Colonic mucosa (tissue), 4 donors: ENCODE results near the gene ABHD8. TPM values are rescaled to one million over a fixed set of nuclear protein-coding genes. Genes with fewer than 3 reads are reported as not detected.

Experiments
- DNase-seq: peaks from one replicate; pipeline ENCODE4 v3.0.0-alpha.2; 2020
- H3K27ac ChIP-seq: fragments of 200-600 bp; one replicate; pipeline ENCODE4 v1.8.0; 2021
- H3K27me3 ChIP-seq: fragments of 200-600 bp; one replicate; pipeline ENCODE4 v1.8.0; 2021
- H3K36me3 ChIP-seq: fragments of 200-600 bp; one replicate; pipeline ENCODE4 v1.8.0; 2021
- H3K4me1 ChIP-seq: fragments of 200-600 bp; one replicate; pipeline ENCODE4 v1.8.0; 2021; ENCODE audit warnings: mild to moderate bottlenecking
- H3K4me3 ChIP-seq: fragments of 200-600 bp; one replicate; pipeline ENCODE4 v1.8.0; 2021
- H3K9ac ChIP-seq, 2 donors: one replicate each; pipeline ENCODE4 v1.7.0; 2013; ENCODE audit warnings: control low read depth in 2 of 2, low read depth in 2 of 2, low read length in 2 of 2
- H3K9me3 ChIP-seq: fragments of 200-600 bp; one replicate; pipeline ENCODE4 v1.8.0; 2021
- intact Hi-C: fragments of 100-400 bp; cut with DNase I; formaldehyde crosslinking; loops from one replicate; pipeline ENCODE4 v1.14.1; 2022
- total RNA-seq, 2 donors: library from RNA; stranded (reverse); fragmentation: NEBNext Ultra II Directional in 1 of 2; extraction: Animal tissue kit (Norgen Biotek cat#: 25700) in 1 of 2; gene quantifications; one replicate each; pipeline ENCODE4 v1.2.1, GENCODE V29; 2021
- TF ChIP-seq, protein P1 (sequence below): fragments of 200-600 bp; IDR thresholded peaks from one replicate; pipeline ENCODE4 v1.8.0; 2022; ENCODE audit warnings: antibody characterized with exemption, mild to moderate bottlenecking
- donor health status: healthy.
- donor health status: DM: no; HTN: no; CAD: no.
- donor health status: DM: no; HTN: no; CAD: no.

ABHD8 gene
- total RNA-seq, 2 donors from 2014 or later: 4.3 to 5.2 TPM

DNA sequence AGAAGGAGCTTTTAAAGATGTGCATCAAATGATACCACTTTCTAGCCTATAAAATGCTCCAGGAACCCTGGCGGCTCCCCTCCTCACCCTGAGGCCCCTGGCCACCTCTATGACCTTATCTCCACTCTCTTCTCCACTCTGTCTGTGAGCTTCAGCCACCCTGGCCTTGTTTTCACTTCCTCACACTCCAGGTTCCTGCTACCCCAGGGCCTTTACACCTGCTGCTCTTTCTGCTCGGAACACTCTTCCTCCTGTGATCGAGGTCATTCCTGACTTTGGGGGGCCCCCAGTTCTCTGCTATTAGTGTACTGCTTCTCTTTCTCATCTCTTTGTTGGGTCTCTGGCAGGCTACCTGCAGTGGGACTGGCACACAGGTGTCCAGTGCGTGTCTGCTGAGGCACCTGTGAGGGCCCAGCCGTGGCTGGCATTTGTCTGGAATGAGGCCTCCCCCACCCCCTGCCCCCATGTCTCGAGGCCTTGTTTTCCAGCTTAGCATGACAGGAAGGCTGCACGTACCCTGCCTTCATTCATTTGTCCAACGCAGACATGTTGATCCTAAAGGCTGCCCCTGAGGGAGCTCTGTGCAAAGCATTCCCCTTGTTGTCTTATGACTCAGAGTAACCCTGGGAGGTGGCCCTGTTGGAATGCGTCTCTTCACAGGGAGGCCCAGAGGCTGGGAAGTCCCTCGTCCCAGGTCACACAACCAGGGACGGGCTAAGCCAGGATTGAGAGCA, 8.4 kb upstream of the ABHD8 start:
- H3K4me3 ChIP-seq: no peak overlapping the region
- intact Hi-C loops: no loop called here
- H3K36me3 ChIP-seq: peaks cover 4% of the 10 kb centered on the region
- peaks cover 9% of the 10 kb centered on the region for H3K4me1 ChIP-seq
- TF ChIP-seq, protein P1, sequence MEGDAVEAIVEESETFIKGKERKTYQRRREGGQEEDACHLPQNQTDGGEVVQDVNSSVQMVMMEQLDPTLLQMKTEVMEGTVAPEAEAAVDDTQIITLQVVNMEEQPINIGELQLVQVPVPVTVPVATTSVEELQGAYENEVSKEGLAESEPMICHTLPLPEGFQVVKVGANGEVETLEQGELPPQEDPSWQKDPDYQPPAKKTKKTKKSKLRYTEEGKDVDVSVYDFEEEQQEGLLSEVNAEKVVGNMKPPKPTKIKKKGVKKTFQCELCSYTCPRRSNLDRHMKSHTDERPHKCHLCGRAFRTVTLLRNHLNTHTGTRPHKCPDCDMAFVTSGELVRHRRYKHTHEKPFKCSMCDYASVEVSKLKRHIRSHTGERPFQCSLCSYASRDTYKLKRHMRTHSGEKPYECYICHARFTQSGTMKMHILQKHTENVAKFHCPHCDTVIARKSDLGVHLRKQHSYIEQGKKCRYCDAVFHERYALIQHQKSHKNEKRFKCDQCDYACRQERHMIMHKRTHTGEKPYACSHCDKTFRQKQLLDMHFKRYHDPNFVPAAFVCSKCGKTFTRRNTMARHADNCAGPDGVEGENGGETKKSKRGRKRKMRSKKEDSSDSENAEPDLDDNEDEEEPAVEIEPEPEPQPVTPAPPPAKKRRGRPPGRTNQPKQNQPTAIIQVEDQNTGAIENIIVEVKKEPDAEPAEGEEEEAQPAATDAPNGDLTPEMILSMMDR: no peak
- DNase-seq: no peak
- no peaks in the 10 kb centered on the region for H3K27me3 ChIP-seq
- no peak overlapping the region for H3K9ac ChIP-seq
- H3K9me3 ChIP-seq: no peaks in the 10 kb centered on the region
- H3K27ac ChIP-seq: no peak overlapping the region

DNA sequence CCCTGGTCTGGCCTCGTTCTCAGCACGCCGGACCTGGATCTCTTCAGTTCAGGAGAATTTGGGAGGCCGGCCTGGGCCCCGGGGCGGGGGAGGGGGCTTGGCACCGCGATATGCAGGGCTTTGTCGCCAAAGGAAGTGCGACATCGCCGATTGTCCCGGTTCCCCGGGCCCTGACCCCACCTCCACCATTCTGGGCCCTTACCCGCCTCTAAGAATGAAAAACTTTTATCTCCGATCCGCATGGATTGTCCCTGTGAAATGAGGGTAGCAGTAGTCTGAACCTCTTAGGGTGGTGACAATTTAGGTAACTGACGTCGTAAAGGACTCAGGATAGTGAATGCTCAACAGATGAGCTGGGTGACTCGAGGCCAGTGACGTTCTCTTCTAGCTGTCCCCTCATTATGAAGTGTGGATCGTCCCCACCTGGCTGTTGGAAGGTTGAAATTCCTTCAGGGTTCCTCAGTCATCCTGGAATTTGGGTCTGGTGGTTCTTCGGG, 6.8 kb upstream of the ABHD8 start:
- Histone ChIP-seq H3K27me3 (no peaks in the 10 kb centered on the region), H3K9ac (peak overlapping the region; percentile 73 to 94), H3K4me3 (peak overlapping the region; percentile 74), H3K27ac (peak overlapping the region; percentile 60), H3K36me3 (peaks cover 4% of the 10 kb centered on the region), H3K9me3 (no peaks in the 10 kb centered on the region), H3K4me1 (peaks cover 12% of the 10 kb centered on the region)
- intact Hi-C loops: no loop called here
- no peak for DNase-seq
- TF ChIP-seq, protein P1: no peak

DNA sequence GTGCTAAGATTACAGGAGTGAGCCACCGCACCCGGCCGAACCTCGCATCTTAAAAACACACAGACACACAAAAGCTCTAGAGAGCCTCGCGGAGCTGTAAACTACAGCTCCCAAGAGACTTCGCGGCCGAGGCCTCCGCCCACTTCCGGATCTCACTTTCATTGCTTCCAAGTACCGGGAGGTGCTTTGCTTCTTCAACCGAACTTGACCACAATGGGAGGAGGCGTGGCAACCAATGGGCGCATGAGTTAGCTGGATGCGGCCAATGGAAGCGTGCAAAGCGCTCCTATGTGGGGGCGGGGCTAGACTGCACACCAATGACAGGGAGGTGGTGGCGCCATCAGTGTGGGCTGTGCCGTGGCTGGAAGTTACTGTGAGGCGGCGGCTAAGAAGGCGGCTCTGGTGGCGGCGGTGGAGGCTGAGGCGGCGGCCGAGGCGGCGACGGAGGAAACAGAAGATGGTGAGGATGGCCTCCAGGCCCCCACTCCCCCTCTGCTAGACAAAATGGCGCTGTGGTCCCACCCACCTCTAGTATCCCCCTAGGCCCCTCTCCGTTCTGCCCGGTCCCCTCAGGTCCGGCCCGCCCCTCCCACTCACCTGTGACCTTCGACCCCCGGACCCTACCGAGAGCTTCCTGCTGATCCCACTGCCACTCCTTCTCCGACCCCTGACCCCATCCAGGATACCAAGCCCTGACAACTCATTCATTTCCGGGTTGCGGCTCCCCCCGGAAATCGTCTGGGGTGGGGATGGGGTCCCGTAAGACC, 6.2 kb upstream of the ABHD8 start, which contains the start of gene DDA1:
TSS of gene DDA1 (plus strand) at position 366 of the 767 bp plus-strand sequence. CDS start at position 458, 92 bp downstream.
- peak; percentile 99 for DNase-seq
- Histone ChIP-seq H3K9ac (peak within 1 kb of the TSS; percentile 73 to 94), H3K36me3 (no peaks in the 10 kb centered on the region), H3K9me3 (no peaks in the 10 kb centered on the region), H3K27me3 (no peaks in the 10 kb centered on the region), H3K27ac (peak within 1 kb of the TSS; percentile 60), H3K4me3 (peak within 1 kb of the TSS; percentile 74), H3K4me1 (peaks cover 14% of the 10 kb centered on the region)
- TF ChIP-seq, protein P1: no peak
- intact Hi-C loops: no loop called here

DNA sequence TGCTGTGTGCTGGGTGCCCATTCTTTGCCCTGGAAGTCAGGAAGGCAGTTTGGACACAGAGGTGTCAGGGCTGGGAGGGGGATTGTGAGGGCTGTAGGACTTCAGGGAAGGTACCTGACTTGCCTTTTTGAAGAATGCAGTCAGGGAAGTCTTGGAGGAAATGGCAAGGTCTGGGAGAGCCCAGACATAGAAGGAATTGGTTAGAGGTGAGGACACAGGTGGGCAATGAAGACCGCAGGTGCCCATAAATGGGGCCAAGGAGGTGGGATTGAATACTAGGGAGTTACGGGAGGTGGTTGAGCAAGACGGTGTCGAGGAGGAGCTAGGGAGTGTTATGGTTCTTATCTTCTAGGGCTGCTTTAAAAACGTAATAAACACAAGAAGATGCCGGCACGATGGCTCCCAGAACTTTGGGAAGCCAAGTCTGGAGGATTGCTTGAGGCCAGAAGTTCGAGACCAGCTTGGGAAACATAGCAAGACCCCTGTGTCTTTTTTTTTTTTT, 4.7 kb upstream of the ABHD8 start:
- Histone ChIP-seq H3K36me3 (no peaks in the 10 kb centered on the region), H3K4me1 (peaks cover 18% of the 10 kb centered on the region), H3K4me3 (no peak overlapping the region), H3K9ac (no peak overlapping the region), H3K27ac (no peak overlapping the region), H3K9me3 (no peaks in the 10 kb centered on the region), H3K27me3 (no peaks in the 10 kb centered on the region)
- TF ChIP-seq, protein P1: no peak
- no peak for DNase-seq
- intact Hi-C loops: no loop called here

DNA sequence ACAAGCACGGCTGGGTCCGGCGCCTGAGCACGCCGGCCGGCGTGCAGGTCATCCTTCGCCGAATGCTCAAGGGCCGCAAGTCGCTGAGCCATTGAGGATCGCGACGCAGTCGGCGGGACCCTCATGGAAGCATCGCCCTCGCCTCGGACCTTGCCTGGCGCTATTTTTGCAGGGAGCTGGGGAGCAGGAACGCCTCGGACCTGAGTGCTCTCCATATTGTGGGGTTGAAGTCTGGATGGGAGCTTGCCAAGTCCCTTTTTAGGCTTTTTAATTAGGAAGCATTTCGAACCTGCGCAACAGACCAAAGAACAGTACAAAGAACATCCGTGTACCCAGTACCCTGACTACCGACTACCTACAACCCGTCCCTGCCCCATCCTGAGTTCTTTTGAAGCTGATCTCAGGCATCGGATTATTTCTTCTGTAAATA, 3.1 kb upstream of the ABHD8 start:
- Histone ChIP-seq H3K36me3 (no peaks in the 10 kb centered on the region), H3K9me3 (no peaks in the 10 kb centered on the region), H3K4me3 (peak overlapping the region; percentile 72), H3K27ac (peak overlapping the region; percentile 93), H3K9ac (peak overlapping the region; percentile 72 to 94), H3K4me1 (peaks cover 24% of the 10 kb centered on the region), H3K27me3 (no peaks in the 10 kb centered on the region)
- TF ChIP-seq, protein P1: no peak
- intact Hi-C loops: no loop called here
- DNase-seq: no peak
